ENCODE data around the gene BMPER.

BMPER gene

GRCh38 chr7:33904681-33905388, 504 bp upstream of the BMPER start:
- Mint-ChIP-seq H3K36me3 (no peaks in the 10 kb centered on the region), H3K27ac (no peak overlapping the region), H3K4me3 (peak overlapping the region; percentile 67), H3K4me1 (peaks cover 6% of the 10 kb centered on the region), H3K9me3 (no peaks in the 10 kb centered on the region)
- peak in 1 of 2 donors; percentile 56 for DNase-seq (ENCODE audit: low spot score in 2 of 2)
- ATAC-seq = peak; percentile 60

DNA sequence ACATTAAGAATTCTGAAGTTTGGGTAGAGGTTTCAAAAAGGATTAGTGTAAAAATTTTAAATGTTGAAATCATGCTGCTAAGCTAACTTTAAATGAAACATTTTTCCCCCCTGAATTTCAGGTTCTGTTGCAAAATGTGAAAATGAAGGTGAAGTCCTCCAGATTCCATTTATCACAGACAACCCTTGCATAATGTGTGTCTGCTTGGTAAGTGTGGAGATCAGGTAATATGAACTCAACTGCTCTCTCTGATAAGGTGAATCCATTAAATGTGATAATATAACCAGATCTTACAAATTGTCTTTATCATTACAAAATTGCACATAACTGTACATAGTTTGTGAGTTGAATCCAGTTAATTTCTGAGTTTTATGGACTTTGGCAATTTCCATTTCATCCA, 1.4 kb downstream of the BMPER start:
- Mint-ChIP-seq H3K4me1 (peaks cover 6% of the 10 kb centered on the region), H3K36me3 (no peaks in the 10 kb centered on the region), H3K4me3 (no peak overlapping the region), H3K9me3 (no peaks in the 10 kb centered on the region), H3K27ac (no peak overlapping the region)
- DNase-seq (ENCODE audit: low spot score in 2 of 2) (no peak), ATAC-seq (no peak)

DNA sequence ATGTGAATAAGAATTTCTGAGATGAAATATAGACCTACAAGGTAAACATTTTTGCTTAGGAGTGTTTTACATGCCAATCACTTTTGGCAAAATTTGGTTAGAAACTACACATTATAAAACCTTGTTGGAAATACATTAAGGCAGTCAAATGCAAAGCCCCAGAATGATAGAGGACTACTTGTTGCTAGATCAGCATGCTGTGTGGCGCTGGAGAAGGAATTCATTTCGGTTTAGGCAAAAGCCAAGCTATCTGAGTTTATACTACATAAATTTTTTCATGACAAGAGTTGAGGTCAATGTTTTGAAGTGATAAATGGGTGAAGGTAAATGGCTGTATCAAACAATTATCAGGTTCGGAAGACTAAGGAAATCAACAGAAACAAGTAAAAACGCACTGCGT, 2.3 kb downstream of the BMPER start:
- Mint-ChIP-seq H3K4me3 (no peak overlapping the region), H3K9me3 (no peaks in the 10 kb centered on the region), H3K27ac (no peak overlapping the region), H3K36me3 (no peaks in the 10 kb centered on the region), H3K4me1 (peaks cover 6% of the 10 kb centered on the region)
- no peak for DNase-seq (ENCODE audit: low spot score in 2 of 2)
- no peak for ATAC-seq

GRCh38 chr7:33909318-33909717, 4.0 kb downstream of the BMPER start:
- no peaks in the 10 kb centered on the region for H3K9me3 Mint-ChIP-seq
- ATAC-seq (no peak), DNase-seq (ENCODE audit: low spot score in 2 of 2) (no peak)
- no peak overlapping the region for H3K4me3 Mint-ChIP-seq
- no peak overlapping the region for H3K27ac Mint-ChIP-seq
- H3K4me1 Mint-ChIP-seq = no peaks in the 10 kb centered on the region
- H3K36me3 Mint-ChIP-seq = no peaks in the 10 kb centered on the region

GRCh38 chr7:33909755-33910154, 4.4 kb downstream of the BMPER start:
- Mint-ChIP-seq H3K27ac (no peak overlapping the region), H3K9me3 (no peaks in the 10 kb centered on the region), H3K36me3 (no peaks in the 10 kb centered on the region), H3K4me1 (no peaks in the 10 kb centered on the region), H3K4me3 (no peak overlapping the region)
- DNase-seq (ENCODE audit: low spot score in 2 of 2) (no peak), ATAC-seq (no peak)

GRCh38 chr7:33910756-33911155, 5.4 kb downstream of the BMPER start:
- Mint-ChIP-seq H3K36me3 (no peaks in the 10 kb centered on the region), H3K4me1 (no peaks in the 10 kb centered on the region), H3K9me3 (no peaks in the 10 kb centered on the region), H3K27ac (no peak overlapping the region), H3K4me3 (no peak overlapping the region)
- ATAC-seq (no peak), DNase-seq (ENCODE audit: low spot score in 2 of 2) (no peak)

GRCh38 chr7:33916357-33917081, 11.2 kb downstream of the BMPER start:
- DNase-seq (ENCODE audit: low spot score in 2 of 2) (no peak), ATAC-seq (no peak)
- no peaks in the 10 kb centered on the region for H3K9me3 Mint-ChIP-seq
- no peaks in the 10 kb centered on the region for H3K36me3 Mint-ChIP-seq
- no peak overlapping the region for H3K4me3 Mint-ChIP-seq
- H3K4me1 Mint-ChIP-seq = no peaks in the 10 kb centered on the region
- H3K27ac Mint-ChIP-seq = no peak overlapping the region

DNA sequence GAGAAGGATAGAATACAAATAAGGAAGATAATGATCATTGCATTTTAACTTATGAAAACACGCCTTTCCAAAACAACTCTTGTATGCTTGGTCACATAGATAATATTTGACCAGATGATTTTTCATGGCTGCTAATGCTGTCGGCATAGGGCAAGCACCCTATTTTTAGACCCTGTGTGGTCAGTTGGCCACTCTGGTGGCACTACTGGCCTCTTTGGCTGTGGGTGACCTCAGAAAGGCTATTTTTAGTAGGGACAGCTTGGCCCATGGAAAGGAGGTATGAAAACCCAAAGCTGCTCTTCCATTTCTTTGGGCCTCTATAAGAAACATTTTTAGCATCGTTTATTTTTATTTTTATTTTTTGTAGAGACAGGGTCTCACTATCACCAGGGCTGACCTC, 12.3 kb downstream of the BMPER start:
- no peak for ATAC-seq
- no peaks in the 10 kb centered on the region for H3K9me3 Mint-ChIP-seq
- H3K27ac Mint-ChIP-seq = no peak overlapping the region

GRCh38 chr7:33918438-33919143, 13.3 kb downstream of the BMPER start:
- H3K27ac Mint-ChIP-seq = no peak overlapping the region
- H3K4me1 Mint-ChIP-seq = no peaks in the 10 kb centered on the region
- no peaks in the 10 kb centered on the region for H3K9me3 Mint-ChIP-seq
- H3K36me3 Mint-ChIP-seq = no peaks in the 10 kb centered on the region
- no peak overlapping the region for H3K4me3 Mint-ChIP-seq
- DNase-seq (ENCODE audit: low spot score in 2 of 2) (no peak), ATAC-seq (no peak)

More for the DNA sequence above, 12.3 kb downstream of the BMPER start:
- H3K4me1 Mint-ChIP-seq = no peaks in the 10 kb centered on the region
- H3K36me3 Mint-ChIP-seq = no peaks in the 10 kb centered on the region
- H3K4me3 Mint-ChIP-seq = no peak overlapping the region
- no peak for DNase-seq (ENCODE audit: low spot score in 2 of 2)

DNA sequence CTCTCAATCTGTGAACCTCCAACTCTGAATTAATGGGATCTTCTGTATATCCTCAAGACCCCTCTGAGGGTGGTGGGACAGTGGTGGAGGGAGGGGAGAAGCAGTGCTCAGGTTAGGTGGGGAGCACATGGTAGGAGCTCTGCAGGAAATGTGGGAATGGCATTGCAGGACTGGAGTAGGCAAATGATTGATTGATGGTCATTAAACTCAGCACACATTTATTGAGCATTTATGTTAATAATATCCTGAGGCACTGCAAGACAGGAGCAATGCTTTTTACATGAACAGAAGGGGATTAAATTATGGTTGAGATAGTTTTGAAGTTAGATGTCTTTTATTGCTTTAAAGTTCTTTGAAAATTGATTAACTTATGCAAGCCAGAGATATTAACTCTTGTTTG, 14.1 kb downstream of the BMPER start:
- DNase-seq (ENCODE audit: low spot score in 2 of 2) = no peak
- no peak overlapping the region for H3K4me3 Mint-ChIP-seq
- no peaks in the 10 kb centered on the region for H3K9me3 Mint-ChIP-seq
- H3K27ac Mint-ChIP-seq = no peak overlapping the region
- H3K4me1 Mint-ChIP-seq = no peaks in the 10 kb centered on the region
- H3K36me3 Mint-ChIP-seq = no peaks in the 10 kb centered on the region
- no peak for ATAC-seq

DNA sequence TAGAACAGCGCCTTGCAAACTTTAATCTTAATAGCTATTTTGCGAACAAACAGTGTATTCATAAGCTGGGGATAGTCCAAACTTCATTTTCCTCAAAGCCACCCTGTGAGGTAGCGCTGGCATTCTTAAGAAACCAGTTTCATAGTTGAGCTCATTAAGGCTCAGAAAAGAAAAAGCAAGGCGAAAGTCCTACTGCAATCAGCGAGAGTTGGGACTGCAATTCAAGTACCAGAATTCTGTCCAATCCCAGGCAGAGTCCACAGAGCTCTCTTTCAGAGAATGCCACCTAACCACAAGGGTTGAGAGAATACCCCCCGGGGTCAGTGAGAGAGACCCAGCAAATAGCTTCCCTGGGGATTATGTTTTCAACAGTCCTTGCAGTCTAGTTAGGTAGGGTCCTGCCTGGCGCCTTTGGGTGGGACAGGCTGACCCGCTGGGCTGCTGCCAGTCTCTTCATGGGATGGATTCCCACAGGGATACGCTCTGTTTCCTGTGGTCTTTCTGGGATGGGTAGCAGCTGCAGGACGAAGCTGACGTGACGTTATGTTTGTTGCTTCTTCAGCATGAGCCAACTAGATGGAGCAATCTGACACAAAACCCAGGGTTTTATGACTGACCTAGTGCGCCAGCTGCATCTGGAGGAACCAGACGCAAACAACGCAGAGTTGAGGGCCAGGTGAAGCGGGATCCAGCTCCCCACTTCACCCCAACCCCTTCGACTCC, 16.0 kb downstream of the BMPER start:
- H3K4me3 Mint-ChIP-seq = no peak overlapping the region
- no peak for DNase-seq (ENCODE audit: low spot score in 2 of 2)
- no peaks in the 10 kb centered on the region for H3K36me3 Mint-ChIP-seq
- H3K4me1 Mint-ChIP-seq = no peaks in the 10 kb centered on the region
- no peak for ATAC-seq
- no peak overlapping the region for H3K27ac Mint-ChIP-seq
- H3K9me3 Mint-ChIP-seq = no peaks in the 10 kb centered on the region

DNA sequence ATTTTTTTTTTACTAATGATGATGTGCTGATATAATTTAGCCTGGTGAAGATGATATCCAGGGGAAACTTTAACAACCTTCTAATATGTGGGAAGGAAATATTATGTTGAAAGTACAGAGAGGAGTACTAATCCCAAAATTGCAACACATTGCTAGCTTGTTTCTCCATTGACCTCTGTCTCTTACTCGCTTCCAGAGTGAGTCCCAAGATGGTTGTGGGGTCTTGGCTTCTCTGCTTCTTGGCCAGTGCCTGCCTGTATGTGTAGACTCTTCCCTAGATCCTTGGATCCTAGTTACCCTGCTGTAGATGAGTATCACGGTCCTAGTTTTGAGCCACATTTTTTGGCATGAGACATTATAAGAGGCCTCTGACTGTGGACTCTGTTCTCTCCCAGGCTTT, 17.5 kb downstream of the BMPER start:
- Mint-ChIP-seq H3K4me1 (no peaks in the 10 kb centered on the region), H3K27ac (no peak overlapping the region), H3K4me3 (no peak overlapping the region), H3K36me3 (no peaks in the 10 kb centered on the region), H3K9me3 (no peaks in the 10 kb centered on the region)
- ATAC-seq (no peak), DNase-seq (ENCODE audit: low spot score in 2 of 2) (no peak)

DNA sequence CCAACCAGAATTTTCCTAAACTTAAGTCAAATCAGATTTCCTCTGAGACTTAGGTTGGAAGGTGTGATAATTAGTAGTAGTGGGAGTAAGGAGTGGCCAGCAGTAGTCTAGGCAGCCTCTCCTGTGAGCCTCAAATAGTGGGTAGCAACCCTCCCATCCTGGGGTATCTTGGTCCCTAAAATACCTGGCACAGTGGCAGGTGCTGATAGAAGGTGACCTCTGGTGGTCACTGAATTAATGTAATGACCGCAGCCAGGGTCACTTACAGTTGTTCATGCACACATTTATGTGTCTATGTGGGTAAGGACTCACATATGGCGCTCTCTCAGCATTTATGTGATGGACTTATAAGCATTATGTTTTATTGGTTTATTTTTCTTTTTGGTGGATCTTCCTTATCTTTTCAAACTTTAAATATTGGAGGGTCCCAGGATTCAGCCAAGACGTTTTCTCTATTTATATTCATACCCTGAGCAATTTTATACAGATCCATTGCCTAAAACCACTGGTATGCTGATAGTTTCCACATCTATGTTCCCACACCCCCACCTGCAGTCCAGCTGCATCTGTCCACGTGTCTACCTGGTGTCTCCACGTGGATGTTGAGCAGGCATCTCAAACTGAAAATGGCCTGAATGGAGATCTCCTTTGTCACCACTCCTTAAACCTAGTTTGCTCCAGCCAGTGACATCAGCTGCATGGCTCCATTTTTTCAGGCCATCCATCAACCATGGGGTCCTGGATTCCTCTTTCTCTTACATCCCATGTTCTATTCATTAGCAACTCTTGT, 18.3 kb downstream of the BMPER start:
- no peaks in the 10 kb centered on the region for H3K9me3 Mint-ChIP-seq

DNA sequence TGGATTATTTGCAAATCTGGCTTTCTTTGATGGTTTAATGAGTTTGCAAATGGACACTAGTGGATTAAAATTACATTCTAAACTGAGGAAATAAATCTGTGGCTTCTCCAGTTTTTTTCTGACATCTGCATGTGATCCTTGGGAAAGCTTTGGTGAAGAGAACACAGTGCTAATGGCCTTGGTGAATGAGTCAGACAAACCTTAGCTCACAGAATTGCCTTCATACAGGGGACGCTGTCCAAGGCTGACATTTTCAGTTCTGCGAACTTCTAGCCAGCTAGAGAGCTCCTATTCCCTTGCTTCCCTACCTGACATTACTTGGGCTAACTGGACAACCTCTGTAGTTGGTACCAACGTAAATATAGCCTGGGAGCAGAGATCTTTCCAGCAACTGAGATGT, 21.2 kb downstream of the BMPER start:
- no peak overlapping the region for H3K4me3 Mint-ChIP-seq
- no peak for ATAC-seq
- no peaks in the 10 kb centered on the region for H3K4me1 Mint-ChIP-seq
- DNase-seq (ENCODE audit: low spot score in 2 of 2) = no peak
- no peaks in the 10 kb centered on the region for H3K9me3 Mint-ChIP-seq
- no peak overlapping the region for H3K27ac Mint-ChIP-seq
- H3K36me3 Mint-ChIP-seq = no peaks in the 10 kb centered on the region

More for the DNA sequence above, 18.3 kb downstream of the BMPER start:
- Mint-ChIP-seq H3K27ac (no peak overlapping the region), H3K36me3 (no peaks in the 10 kb centered on the region), H3K4me1 (no peaks in the 10 kb centered on the region), H3K4me3 (no peak overlapping the region)
- ATAC-seq = no peak
- DNase-seq (ENCODE audit: low spot score in 2 of 2) = no peak

DNA sequence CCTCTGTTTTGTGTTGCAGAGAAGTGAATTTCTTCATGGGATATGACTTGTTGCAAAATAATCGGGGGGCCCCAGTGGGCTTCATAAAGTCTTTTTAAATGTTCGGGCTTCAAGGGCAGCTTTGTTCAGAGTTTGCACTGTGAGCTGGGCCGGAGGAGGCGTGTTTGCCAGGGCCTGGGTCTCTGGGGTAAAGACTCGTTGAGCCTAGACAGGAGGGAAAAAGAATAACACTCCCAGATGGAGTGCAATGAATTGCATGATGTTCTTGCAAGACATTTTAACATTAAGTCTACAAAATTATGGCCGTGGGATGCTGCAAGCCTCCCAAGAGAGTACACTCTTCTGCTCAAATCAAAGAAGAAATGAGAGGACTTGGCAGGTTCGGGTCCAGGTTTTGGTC, 23.6 kb downstream of the BMPER start:
- Mint-ChIP-seq H3K4me3 (no peak overlapping the region), H3K27ac (no peak overlapping the region), H3K4me1 (no peaks in the 10 kb centered on the region), H3K36me3 (no peaks in the 10 kb centered on the region), H3K9me3 (no peaks in the 10 kb centered on the region)
- no peak for ATAC-seq
- DNase-seq (ENCODE audit: low spot score in 2 of 2) = no peak

Data from stimulated activated effector memory CD8-positive, alpha-beta T cell treated with anti-CD3 and anti-CD28 coated beads, Interleukin-12 subunit alpha, Interleukin-12 subunit beta, amount 100 ng/mL, for 72 hours (primary cell).